SU-DHL-6 (cell line): ENCODE results near the gene CHTOP.
A peak's percentile ranks its signal among the peaks of the same experiment; 100 is the strongest.

Source experiments
- H2AFZ ChIP-seq: fragments of 200-600 bp; sonication (generic); 2 replicates; pipeline ENCODE4 v1.6.1; 2014; ENCODE audit warnings: low read depth, mild to moderate bottlenecking, moderate library complexity, mixed read lengths, antibody characterized with exemption, low read length; ENCODE audit not compliant: severe bottlenecking
- H3F3A ChIP-seq: fragments of 200-600 bp; shearing (Covaris generic); 2 replicates; pipeline ENCODE4 v1.6.0; 2016; ENCODE audit warnings: antibody characterized with exemption, mild to moderate bottlenecking; ENCODE audit not compliant: insufficient read depth
- H3K27ac ChIP-seq: fragments of 200-600 bp; sonication (generic); 2 replicates; pipeline ENCODE4 v1.5.1; 2016; ENCODE audit warnings: low read depth, mild to moderate bottlenecking, low read length, moderate library complexity, mixed read lengths
- H3K27me3 ChIP-seq: fragments of 200-600 bp; sonication (generic), shearing (Covaris generic); 2 replicates; pipeline ENCODE4 v1.6.0; 2014; ENCODE audit warnings: mild to moderate bottlenecking, low read length
- H3K36me3 ChIP-seq: fragments of 200-600 bp; sonication (generic); 2 replicates; pipeline ENCODE4 v1.6.1; 2014; ENCODE audit warnings: mild to moderate bottlenecking, low read length, mixed read lengths
- H3K4me2 ChIP-seq: fragments of 300-600, 200-600 bp; shearing (Covaris generic), sonication (generic); 2 replicates; pipeline ENCODE4 v1.6.0; 2014; ENCODE audit warnings: low read length, low read depth, mild to moderate bottlenecking; ENCODE audit not compliant: poor library complexity, severe bottlenecking
- H3K4me3 ChIP-seq: fragments of 200-600 bp; sonication (generic); 2 replicates; pipeline ENCODE4 v1.5.1; 2014; ENCODE audit warnings: antibody characterized with exemption, low read length, mild to moderate bottlenecking, mixed read lengths; ENCODE audit not compliant: insufficient read depth, poor library complexity, severe bottlenecking
- H3K79me2 ChIP-seq: fragments of 200-600 bp; sonication (generic); 2 replicates; pipeline ENCODE4 v1.6.1; 2014; ENCODE audit warnings: mild to moderate bottlenecking, low read length, moderate library complexity; ENCODE audit not compliant: insufficient read depth
- H3K9ac ChIP-seq: fragments of 200-600 bp; sonication (generic); 2 replicates; pipeline ENCODE4 v1.7.0; 2014; ENCODE audit warnings: mild to moderate bottlenecking, low read length
- H3K9me2 ChIP-seq: fragments of 200-600 bp; sonication (generic); replicated peaks from 2 replicates; pipeline ENCODE4 v1.6.1; 2014; ENCODE audit warnings: low read length; ENCODE audit not compliant: insufficient read depth
- H3K9me3 ChIP-seq: fragments of 200-600 bp; sonication (generic); 2 replicates; pipeline ENCODE4 v1.6.1; 2014; ENCODE audit warnings: low read length, mixed read lengths; ENCODE audit not compliant: insufficient read depth
- H4K20me1 ChIP-seq: fragments of 200-600 bp; sonication (generic); 2 replicates; pipeline ENCODE4 v1.6.1; 2014; ENCODE audit warnings: low read depth, mild to moderate bottlenecking, antibody characterized with exemption, low read length, moderate library complexity, mixed read lengths
- EZH2phosphoT487 ChIP-seq: fragments of 200-600 bp; sonication (generic), shearing (Covaris generic); conservative IDR thresholded peaks from 2 replicates; pipeline ENCODE4 v1.6.1; 2018; ENCODE audit warnings: mild to moderate bottlenecking, antibody characterized with exemption, low read length, moderate library complexity, mixed read lengths
- TF ChIP-seq, protein P1 (sequence below): fragments of 200-600 bp; sonication (generic); IDR thresholded peaks from one replicate; pipeline ENCODE4 v1.5.1; 2017; ENCODE audit warnings: antibody characterized with exemption, mild to moderate bottlenecking, low read length, moderate library complexity; ENCODE audit not compliant: insufficient read depth, poor library complexity, severe bottlenecking

CHTOP gene

GRCh38 chr1:153659175-153659534 is 25.3 kb downstream of the CHTOP start:
- H3K9me2 ChIP-seq, result no peaks in the 10 kb centered on the region
- H3K27ac ChIP-seq, result peak overlapping the region; percentile 71
- no peaks in the 10 kb centered on the region for H3K27me3 ChIP-seq
- peak overlapping the region; percentile 88 for H3K4me3 ChIP-seq
- TF ChIP-seq, protein P1, sequence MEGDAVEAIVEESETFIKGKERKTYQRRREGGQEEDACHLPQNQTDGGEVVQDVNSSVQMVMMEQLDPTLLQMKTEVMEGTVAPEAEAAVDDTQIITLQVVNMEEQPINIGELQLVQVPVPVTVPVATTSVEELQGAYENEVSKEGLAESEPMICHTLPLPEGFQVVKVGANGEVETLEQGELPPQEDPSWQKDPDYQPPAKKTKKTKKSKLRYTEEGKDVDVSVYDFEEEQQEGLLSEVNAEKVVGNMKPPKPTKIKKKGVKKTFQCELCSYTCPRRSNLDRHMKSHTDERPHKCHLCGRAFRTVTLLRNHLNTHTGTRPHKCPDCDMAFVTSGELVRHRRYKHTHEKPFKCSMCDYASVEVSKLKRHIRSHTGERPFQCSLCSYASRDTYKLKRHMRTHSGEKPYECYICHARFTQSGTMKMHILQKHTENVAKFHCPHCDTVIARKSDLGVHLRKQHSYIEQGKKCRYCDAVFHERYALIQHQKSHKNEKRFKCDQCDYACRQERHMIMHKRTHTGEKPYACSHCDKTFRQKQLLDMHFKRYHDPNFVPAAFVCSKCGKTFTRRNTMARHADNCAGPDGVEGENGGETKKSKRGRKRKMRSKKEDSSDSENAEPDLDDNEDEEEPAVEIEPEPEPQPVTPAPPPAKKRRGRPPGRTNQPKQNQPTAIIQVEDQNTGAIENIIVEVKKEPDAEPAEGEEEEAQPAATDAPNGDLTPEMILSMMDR, result no peak
- no peak for TF ChIP-seq EZH2phosphoT487
- peak overlapping the region; percentile 96 for H2AFZ ChIP-seq
- H3K9me3 ChIP-seq, result no peaks in the 10 kb centered on the region
- H3K4me2 ChIP-seq, result peak overlapping the region; percentile 79
- H3F3A ChIP-seq, result peaks cover 36% of the 10 kb centered on the region
- H4K20me1 ChIP-seq, result no peaks in the 10 kb centered on the region
- H3K9ac ChIP-seq, result peak overlapping the region; percentile 77
- H3K36me3 ChIP-seq, result peaks cover 28% of the 10 kb centered on the region
- peaks cover 12% of the 10 kb centered on the region; the same call in 1 of the 2 replicates for H3K79me2 ChIP-seq

DNA sequence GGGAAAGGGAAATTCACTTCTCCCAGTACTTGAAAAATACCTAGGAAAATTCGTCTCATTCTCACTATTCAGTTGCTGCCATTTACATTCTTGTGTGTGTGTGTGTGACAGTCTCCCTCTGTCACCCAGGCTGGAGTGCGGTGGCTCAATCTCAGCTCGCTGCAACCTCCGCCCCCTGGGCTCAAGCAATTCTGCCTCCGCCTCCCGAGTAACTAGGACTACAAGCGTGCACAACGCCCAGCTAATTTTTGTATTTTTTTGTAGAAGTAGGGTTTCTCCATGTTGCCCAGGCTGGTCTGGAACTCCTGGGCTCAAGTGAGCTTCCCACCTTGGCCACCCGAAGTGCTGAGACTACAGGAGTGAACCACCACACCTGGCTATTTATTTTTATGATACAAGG is 25.8 kb downstream of the CHTOP start:
- H3K4me3 ChIP-seq, result peak overlapping the region; percentile 88
- no peaks in the 10 kb centered on the region for H3K9me3 ChIP-seq
- peaks cover 38% of the 10 kb centered on the region for H3F3A ChIP-seq
- no peaks in the 10 kb centered on the region for H3K9me2 ChIP-seq
- peak overlapping the region; percentile 79 for H3K4me2 ChIP-seq
- H3K79me2 ChIP-seq, result peaks cover 12% of the 10 kb centered on the region; the same call in 1 of the 2 replicates
- H2AFZ ChIP-seq, result no peak overlapping the region
- peaks cover 28% of the 10 kb centered on the region for H3K36me3 ChIP-seq
- TF ChIP-seq EZH2phosphoT487, result no peak
- TF ChIP-seq, protein P1, result no peak
- peak overlapping the region; percentile 77 for H3K9ac ChIP-seq
- H3K27me3 ChIP-seq, result no peaks in the 10 kb centered on the region
- no peaks in the 10 kb centered on the region for H4K20me1 ChIP-seq
- no peak overlapping the region for H3K27ac ChIP-seq

DNA sequence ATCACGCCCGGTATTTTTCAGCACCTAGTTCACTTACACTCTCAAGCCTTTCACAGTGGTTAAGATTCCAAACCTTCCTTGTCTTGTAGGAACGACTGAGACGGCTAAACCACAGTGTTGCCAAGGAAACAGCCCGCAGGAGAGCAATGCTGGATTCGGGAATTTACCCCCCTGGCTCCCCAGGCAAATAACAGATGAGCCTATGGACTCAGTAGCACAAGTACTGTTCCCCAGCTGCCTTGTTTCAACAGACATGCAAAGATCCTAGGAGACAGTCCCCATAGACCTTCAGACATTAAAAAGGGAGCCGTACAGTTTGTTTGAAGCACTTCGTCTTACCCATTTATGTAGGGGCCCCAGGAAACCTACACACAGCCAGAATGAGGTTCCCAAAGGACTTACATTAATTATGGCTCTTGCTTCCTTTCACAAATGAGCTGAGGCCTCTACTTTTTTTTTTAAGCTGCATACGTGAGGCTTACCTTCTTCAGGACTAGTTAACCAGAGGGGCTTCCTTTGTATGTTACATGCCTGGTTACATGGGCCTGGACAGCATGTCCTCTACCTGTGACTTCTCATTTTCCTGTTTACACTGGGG is 27.3 kb downstream of the CHTOP start:
- no peak overlapping the region for H3K9ac ChIP-seq

More for the DNA sequence above, 27.3 kb downstream of the CHTOP start:
- H4K20me1 ChIP-seq, result no peaks in the 10 kb centered on the region
- peaks cover 42% of the 10 kb centered on the region for H3F3A ChIP-seq
- H3K79me2 ChIP-seq, result peaks cover 12% of the 10 kb centered on the region; the same call in 1 of the 2 replicates
- no peak overlapping the region for H3K4me2 ChIP-seq
- peaks cover 38% of the 10 kb centered on the region for H3K36me3 ChIP-seq
- H2AFZ ChIP-seq, result no peak overlapping the region
- TF ChIP-seq EZH2phosphoT487, result no peak
- TF ChIP-seq, protein P1, result no peak
- no peak overlapping the region for H3K27ac ChIP-seq
- H3K9me2 ChIP-seq, result no peaks in the 10 kb centered on the region
- H3K9me3 ChIP-seq, result no peaks in the 10 kb centered on the region
- no peaks in the 10 kb centered on the region for H3K27me3 ChIP-seq
- H3K4me3 ChIP-seq, result no peak overlapping the region
